GM21737 (cell line): ENCODE data around the gene LACTBL1.
"Not testable (repeated sequence)": the region's sequence is repeated elsewhere in the genome, so short reads cannot be mapped to it uniquely, and the experiment has no call there.

Source experiments
- ATAC-seq: cut with Tn5 transposase; IDR thresholded peaks from one replicate; pipeline ENCODE4 v1.9.1; 2021; ENCODE audit warnings: mild to moderate bottlenecking, moderate library complexity; ENCODE audit not compliant: unreplicated experiment

LACTBL1 gene

GRCh38 chr1:22945171-22945570 is 27.5 kb downstream of the LACTBL1 start:
- ATAC-seq, result not testable (repeated sequence)

- no peak for ATAC-seq
Measured at GRCh38 chr1:22944346-22945055, 28.2 kb downstream of the LACTBL1 start.

GRCh38 chr1:22941257-22941656 is 31.4 kb downstream of the LACTBL1 start:
- ATAC-seq, result no peak

- ATAC-seq, result no peak
Measured at GRCh38 chr1:22936681-22937080, 36.0 kb downstream of the LACTBL1 start.

- ATAC-seq, result no peak
Measured at GRCh38 chr1:22935433-22935832, 37.2 kb downstream of the LACTBL1 start.

- no peak for ATAC-seq
Measured at GRCh38 chr1:22932803-22933470, 39.7 kb downstream of the LACTBL1 start.

GRCh38 chr1:22930240-22930912 is 42.3 kb downstream of the LACTBL1 start:
- no peak for ATAC-seq

- no peak for ATAC-seq
Measured at GRCh38 chr1:22925111-22925510, 47.6 kb downstream of the LACTBL1 start.

GRCh38 chr1:22922640-22923039 is 50.0 kb downstream of the LACTBL1 start:
- ATAC-seq, result no peak

GRCh38 chr1:22921452-22922126 is 51.1 kb downstream of the LACTBL1 start:
- ATAC-seq, result no peak

- ATAC-seq, result no peak
Measured at GRCh38 chr1:22920734-22921451, 51.8 kb downstream of the LACTBL1 start.

- ATAC-seq, result no peak
Measured at GRCh38 chr1:22920026-22920733, 52.5 kb downstream of the LACTBL1 start.

- no peak for ATAC-seq
Measured at GRCh38 chr1:22919341-22920025, 53.2 kb downstream of the LACTBL1 start.

- ATAC-seq, result no peak
Measured at GRCh38 chr1:22918644-22919043, 54.0 kb downstream of the LACTBL1 start.

GRCh38 chr1:22917989-22918388 is 54.7 kb downstream of the LACTBL1 start:
- ATAC-seq, result no peak

GRCh38 chr1:22916471-22916820 is 56.2 kb downstream of the LACTBL1 start:
- ATAC-seq, result no peak

- no peak for ATAC-seq
Measured at GRCh38 chr1:22915816-22916470, 56.7 kb downstream of the LACTBL1 start.

- ATAC-seq, result no peak
Measured at GRCh38 chr1:22915231-22915630, 57.4 kb downstream of the LACTBL1 start.

GRCh38 chr1:22914633-22915217 is 57.9 kb downstream of the LACTBL1 start:
- ATAC-seq, result no peak
